HG03442 (cell line): ENCODE measurements around the gene PPP1R13B.

Source experiments
- ATAC-seq: cut with Tn5 transposase; IDR thresholded peaks from one replicate; pipeline ENCODE4 v1.9.1; 2021; ENCODE audit warnings: mild to moderate bottlenecking, moderate library complexity; ENCODE audit not compliant: unreplicated experiment

Gene PPP1R13B

DNA sequence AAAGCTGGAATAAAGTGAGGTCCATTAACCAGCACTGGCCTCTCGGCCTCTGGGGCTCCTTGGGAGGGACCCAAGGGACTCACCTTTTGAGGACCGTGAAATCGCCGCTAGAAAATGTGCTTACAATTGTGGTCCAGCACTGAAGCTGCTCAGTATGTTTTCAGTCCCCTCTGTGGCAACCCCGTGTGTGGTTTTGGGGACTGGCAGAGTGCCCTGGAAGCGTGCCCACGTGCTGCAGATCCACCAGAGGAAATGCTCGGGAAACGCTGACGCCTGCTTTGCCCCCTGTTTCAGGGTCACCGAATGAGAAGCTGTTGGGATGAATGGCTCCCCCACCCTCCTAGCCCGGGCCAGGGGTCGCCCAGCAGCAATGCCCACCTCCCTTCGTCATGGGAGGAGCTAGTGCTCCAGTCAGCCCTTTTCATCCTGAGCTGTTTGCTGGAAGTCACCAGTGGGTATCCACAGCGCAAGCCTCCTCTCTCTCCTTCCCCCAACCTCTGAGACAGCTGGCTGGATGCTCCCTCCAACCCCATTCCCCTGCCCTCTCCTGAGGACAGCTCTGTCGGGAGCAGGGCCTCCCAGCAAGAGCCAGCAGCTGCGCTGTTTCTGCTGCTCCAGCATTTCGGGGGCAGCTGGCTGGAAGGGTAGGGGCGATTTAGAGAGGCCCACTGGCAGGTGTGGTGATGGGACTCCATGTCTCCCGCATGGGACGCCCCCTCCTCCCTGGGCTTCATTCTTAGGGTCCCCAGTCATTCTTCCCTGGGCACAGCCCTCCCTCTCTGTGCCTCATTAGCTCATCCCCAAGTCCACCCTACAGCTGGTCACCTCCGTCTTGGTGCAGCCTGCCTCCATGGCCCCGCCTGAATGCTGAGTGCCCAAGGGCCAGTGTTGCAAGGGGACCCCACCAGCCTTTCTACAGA lies 33.2 kb upstream of the PPP1R13B start:
- ATAC-seq: no peak

GRCh38 chr14:103879570-103880347 lies 32.4 kb upstream of the PPP1R13B start:
- no peak for ATAC-seq

GRCh38 chr14:103879118-103879569 lies 31.8 kb upstream of the PPP1R13B start:
- ATAC-seq: no peak

GRCh38 chr14:103878180-103878579 lies 30.8 kb upstream of the PPP1R13B start:
- no peak for ATAC-seq

DNA sequence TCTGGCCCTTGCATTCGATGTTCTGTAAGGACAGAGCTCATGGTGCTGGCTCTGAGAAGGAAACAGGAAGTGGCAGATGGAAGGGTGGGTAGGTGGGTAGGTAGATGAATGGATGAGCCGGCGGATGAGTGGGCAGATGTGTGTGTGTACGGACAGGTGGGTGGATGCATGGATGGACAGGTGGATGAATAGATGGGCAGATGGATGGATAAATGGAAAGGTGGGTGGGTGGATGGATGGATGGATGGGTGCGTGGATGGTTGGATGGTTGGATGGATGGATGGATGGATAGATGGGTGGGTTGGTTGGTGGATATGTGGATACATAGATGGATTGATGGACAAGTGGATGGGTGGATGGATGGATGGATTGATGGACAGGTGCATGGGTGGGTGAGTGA lies 27.6 kb upstream of the PPP1R13B start:
- no peak for ATAC-seq

- no peak for ATAC-seq
Observed at GRCh38 chr14:103872481-103873113, 25.2 kb upstream of the PPP1R13B start.

DNA sequence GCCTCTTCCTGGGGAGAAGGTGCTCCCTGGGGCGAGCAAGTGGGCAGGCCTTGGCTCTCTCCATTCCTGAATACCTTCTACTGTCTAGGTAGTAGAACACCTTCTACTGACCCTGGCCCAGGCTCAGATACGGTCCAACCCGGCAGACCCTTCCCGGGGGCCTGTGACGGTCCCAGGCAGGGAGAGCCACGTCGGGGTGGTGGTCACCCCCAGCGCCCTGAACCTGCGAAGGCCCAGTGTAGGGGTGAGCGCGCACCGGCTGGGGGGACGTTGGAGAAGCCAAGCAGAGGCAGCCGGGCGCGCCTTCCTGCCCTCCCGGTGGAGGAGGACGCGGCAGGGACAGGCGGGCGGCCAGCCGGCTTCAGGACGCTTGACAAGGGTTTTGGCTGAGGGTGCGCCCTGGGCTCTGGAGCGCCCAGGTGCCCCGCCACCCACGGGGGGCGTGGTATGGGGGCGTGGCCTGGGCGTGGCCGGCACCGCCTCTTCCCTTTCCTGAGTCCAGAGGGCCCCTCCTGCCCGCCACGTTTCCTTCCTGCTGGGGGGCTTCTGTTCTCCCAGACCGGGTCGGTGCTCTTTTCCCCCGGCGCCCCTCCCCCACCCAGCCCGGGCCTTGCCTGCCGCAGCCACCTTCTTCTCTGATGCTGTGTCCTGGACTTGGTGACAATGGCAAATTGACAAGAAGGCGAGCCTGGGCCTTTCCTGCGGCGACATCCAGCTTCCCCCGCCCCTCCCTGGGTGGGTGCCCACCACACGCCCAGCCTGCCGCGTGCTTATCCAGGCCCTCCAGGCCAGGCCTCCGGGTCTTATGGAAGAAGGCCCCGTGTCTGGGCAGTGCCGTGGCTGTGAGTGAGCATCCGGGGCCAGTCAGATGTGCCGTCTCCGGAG lies 24.5 kb upstream of the PPP1R13B start:
- peak; percentile 62 for ATAC-seq

DNA sequence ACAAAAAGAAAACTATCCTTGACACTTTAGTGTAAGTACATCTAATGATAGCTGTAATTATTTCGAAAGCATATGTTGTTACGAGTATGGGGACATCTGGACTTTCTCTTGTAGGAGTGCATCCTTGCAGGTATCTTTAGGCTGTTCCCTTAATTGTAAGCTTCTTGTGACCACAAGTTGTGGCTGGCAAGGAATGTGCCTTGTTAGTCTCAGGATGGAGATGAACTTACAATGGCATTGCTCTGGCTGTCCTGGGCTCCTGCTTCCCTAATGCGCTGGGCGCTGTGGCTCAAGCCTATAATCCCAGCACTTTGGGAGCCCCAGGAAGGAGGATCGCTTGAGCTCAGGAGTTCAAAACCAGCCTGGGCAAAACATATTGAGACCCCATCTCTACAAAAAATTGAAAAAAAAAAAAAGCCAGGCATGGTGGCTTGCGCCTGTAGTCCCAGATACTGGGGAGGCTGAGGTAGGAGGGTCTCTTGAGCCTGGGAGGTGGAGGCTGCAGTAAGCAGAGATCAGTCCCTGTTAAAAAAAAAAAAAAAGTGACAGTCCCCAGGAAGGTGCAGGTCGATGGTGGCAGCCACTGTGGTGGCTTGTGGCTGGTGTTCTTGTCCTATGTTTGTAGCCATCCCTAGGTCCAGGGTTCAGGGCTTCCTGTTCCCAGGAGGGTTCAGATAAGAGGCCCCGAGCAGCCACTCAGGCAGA lies 23.7 kb upstream of the PPP1R13B start:
- ATAC-seq: no peak

DNA sequence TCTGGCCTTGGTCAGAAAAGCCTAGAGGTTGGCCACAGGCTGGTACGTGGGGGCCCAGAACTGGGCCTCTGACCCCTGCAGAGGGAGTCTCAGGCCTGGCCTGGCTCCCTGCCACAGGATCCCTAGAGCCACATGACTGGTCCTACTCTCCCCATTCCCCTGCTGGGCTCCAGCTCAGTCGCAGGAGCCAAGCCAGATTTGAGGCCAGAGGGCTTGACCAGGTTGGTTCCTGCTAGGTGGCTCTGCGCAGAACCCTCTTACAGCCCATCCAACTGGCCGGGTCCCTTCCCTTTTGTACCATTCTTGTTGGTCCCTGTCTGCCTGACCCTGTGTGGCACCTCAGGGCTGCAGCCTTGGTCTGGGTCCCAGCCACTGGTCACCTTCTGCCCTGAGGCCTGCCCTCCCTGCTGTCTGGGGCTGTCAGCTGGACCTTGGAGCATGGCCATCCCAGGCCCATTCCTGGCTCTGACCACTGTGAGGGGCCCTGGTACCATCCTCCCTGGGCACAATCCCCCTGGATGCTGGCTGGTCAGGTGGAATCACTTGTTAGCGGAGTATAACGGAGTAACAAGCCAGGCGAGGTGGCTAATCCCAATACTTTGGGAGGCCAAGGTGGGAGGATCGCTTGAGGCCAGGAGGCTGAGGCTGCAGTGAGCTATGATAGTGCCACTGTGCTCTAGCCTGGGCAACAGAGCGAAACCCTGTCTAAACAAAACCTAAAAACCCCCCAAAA lies 22.9 kb upstream of the PPP1R13B start:
- ATAC-seq: no peak

- no peak for ATAC-seq
Observed at GRCh38 chr14:103869406-103870143, 22.2 kb upstream of the PPP1R13B start.

GRCh38 chr14:103868242-103868897 lies 21.0 kb upstream of the PPP1R13B start:
- ATAC-seq: no peak

DNA sequence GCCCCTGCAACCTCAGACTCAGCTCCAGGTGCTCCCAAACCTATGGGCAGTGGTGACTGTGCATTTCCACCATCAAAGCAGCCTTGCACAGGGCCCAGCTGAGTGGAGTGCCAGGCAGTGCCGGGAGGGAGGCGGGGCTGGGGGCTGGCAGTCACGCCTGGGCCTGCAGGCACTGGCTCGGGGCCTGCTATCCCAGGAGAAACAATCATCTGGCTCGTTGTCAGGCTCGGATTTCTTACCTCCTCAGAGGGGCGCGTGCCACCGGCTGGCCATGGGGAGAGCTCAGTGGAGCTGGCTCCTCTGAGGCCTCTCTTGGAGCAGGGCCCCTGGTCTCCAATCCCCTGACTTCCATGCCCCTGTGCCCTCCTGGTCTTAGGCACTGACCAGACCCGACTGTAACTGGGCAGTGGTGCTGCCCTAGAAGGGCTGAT lies 20.2 kb upstream of the PPP1R13B start:
- no peak for ATAC-seq

GRCh38 chr14:103867020-103867419 lies 19.6 kb upstream of the PPP1R13B start:
- ATAC-seq: no peak

- ATAC-seq: no peak
Observed at GRCh38 chr14:103863245-103863644, 15.9 kb upstream of the PPP1R13B start.

DNA sequence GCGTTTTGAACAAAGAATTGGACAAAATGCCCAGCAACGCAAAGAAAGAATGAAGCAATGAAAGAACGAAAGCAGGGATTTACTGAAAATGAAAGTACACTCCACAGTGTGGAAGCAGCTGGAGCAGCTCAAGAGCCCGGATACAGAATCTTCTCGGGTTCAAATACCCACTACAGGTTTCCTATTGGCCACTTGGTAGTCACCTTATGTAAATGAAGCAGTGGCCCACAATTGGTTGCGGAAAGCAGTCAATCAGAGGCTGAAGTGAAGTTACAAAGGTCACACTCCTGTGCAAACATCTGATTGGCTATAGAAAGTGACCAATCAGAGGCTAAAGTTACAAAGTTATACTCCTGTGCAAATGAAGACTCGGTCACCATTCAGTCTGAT lies 15.0 kb upstream of the PPP1R13B start:
- no peak for ATAC-seq

DNA sequence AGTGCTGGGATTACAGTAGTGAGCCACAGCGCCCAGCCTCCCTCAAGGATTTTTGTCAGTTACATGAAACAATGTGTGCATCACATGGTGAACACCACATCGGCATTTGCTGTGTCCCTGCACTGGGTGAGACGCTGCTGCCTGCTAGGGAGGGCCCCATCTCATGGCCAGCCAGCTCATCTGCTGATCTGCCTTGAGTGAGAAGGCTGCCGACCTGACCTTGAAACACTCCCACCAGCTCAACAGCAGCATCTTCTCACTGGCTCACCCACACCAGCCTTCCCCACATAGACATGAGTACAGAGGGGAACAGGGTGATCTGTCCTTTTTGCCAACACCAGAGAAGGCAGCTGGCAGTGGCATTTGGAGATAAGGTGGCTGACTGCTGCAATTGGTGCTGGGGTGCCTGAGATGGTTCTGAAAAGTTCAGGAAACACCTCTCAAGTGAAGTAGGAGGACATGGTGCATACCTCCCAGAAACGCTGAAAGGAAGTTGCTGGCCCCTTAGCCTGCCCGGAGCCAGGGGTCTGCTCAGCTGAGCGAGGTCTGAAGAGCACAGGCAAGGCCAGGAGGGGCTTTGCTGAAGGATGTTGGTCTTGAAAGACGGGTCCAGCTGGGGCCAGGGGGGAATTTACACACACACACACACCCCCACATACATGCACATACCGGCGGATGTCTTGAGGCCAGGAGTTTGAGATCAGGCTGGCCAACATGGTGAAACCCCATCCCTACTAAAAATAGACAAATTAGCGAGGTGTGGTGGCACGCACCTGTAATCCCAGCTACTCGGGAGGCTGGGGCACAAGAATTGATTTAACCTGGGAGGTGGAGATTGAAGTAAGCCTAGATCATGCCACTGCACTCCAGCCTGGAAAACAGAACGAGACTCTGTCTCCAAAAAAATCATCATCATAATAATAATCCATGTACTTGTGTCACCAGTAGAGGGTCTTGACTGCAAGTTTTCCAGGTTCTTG lies 14.3 kb upstream of the PPP1R13B start:
- ATAC-seq: no peak
